ENCODE results near the gene RGPD3.
"Not testable (repeated sequence)": the region's sequence is repeated elsewhere in the genome, so short reads cannot be mapped to it uniquely, and the experiment has no call there.

Gene RGPD3

DNA sequence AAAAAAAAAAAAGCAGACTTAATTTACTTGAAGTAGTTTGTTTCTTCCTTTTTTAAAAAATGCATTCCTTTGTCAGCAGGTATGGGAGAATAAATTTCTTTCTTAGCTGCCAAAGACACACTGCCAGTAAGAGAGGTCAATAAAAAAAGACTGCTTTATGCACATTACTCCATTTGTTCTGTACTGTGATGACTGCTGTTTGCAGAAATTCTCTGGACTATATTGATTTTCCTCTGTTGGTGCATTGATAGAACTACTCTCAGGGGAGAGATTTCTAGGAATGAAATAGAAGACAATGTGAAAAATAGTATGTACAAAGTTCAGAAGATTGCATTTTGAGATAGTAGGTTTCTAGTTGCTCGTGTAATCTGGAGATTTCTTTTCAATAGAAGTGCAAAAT is 11.3 kb upstream of the RGPD3 start:
- not testable (repeated sequence) for DNase-seq (ENCODE audit: low read depth)

GRCh38 chr2:106477647-106478046 is 9.4 kb upstream of the RGPD3 start:
- DNase-seq (ENCODE audit: low read depth) = not testable (repeated sequence)

DNA sequence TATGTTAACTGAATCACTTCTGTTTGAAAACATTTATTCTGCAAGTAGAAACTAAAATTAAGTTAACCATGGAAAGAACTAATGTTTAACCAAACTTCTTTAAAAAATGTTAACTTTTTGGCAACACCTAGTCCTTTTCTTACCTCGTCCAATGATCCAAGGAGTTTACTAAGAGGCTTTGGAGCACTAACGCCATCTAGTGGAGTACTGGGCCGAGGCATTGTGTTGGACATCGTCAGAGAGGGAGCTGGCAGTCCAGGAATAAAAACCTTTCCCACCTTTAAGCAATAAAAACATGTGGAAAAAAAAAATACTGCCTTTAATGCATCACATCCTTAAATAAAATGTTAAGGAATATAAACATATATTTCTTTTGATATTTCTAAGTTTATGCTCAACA is 2.4 kb upstream of the RGPD3 start:
- not testable (repeated sequence) for DNase-seq (ENCODE audit: low read depth)

DNA sequence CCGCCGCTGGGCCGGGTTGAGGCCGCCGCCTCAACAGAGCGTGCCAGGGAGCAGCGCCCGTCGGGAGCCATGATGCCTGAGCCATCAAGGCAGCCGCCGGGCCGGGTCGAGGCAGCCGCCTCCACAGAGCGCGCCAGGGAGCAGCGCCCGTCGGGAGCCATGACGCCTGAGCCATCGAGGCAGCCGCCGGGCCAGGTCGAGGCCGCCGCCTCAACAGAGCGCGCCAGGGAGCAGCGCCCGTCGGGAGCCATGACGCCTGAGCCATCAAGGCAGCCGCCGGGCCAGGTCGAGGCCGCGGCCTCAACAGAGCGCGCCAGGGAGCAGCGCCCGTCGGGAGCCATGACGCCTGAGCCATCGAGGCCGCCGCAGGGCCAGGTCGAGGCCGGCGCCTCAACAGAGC is 697 bp downstream of the RGPD3 start:
- not testable (repeated sequence) for DNase-seq (ENCODE audit: low read depth)

- not testable (repeated sequence) for DNase-seq (ENCODE audit: low read depth)
These were observed 6.3 kb downstream of the RGPD3 start for GRCh38 chr2:106461882-106462281.

DNA sequence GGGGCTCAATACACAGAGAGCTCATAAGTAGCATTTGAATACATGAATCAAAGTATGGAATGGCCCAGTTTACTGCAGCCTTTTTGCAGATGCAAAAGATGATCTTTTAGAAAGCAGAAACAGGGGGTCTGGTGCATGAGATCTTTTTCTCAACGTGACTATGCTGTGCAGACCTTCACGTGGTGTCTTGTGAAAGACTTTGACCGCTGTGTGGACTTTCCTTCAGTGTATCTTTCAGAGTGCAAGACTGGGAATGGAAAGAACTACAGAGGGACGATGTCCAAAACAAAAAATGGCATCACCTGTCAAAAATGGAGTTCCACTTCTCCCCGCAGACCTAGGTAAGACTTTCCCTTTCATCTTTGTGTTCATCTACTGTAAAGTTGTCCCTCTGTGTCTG is 77.5 kb downstream of the RGPD3 start:
- not testable (repeated sequence) for DNase-seq (ENCODE audit: low read depth)

GRCh38 chr2:106388814-106389410 is 79.3 kb downstream of the RGPD3 start:
- DNase-seq (ENCODE audit: low read depth) = not testable (repeated sequence)

DNA sequence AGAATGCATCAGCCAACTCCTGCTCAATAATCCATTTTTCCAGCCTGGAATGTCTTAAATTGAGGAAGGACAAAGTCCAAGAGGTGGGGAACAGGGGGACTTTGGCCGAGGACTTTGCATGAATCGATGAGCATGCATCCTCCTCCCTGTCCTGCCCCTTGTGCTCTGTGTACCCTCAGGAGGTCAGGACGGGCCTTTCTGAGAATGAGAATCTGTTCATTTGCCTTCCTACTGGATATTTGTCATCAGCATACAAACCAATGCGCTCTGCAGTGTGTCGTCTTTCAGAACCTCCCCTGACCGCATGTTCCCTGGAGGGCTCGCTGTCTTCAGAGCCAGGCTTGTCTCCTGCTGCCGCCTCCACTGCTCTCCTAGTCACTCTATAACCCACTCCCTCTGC is 83.7 kb downstream of the RGPD3 start:
- not testable (repeated sequence) for DNase-seq (ENCODE audit: low read depth)

DNA sequence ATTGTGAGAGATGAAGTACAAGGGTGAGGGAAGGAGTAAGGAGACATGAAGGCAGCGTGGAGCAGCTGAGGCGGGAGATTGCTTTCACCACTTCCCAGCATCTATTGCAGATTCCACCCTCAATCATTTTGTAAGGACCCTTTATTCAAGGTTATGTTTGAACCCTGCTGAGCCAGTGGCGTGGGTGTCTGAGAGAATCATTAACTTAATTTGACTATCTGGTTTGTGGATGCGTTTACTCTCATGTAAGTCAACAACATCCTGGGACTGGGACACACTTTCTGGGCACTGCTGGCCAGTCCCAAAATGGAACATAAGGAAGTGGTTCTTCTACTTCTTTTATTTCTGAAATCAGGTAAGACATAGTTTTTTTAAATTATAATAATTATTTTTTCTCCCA is 86.3 kb downstream of the RGPD3 start:
- not testable (repeated sequence) for DNase-seq (ENCODE audit: low read depth)

GRCh38 chr2:106379567-106379966 is 88.6 kb downstream of the RGPD3 start:
- not testable (repeated sequence) for DNase-seq (ENCODE audit: low read depth)

- DNase-seq (ENCODE audit: low read depth) = not testable (repeated sequence)
These were observed 99.0 kb downstream of the RGPD3 start for GRCh38 chr2:106369182-106369581.

GRCh38 chr2:106366204-106366885 is 101.9 kb downstream of the RGPD3 start:
- no peak for DNase-seq (ENCODE audit: low read depth)

GRCh38 chr2:106363791-106364190 is 104.4 kb downstream of the RGPD3 start:
- DNase-seq (ENCODE audit: low read depth) = no peak

GRCh38 chr2:106362789-106363188 is 105.4 kb downstream of the RGPD3 start:
- DNase-seq (ENCODE audit: low read depth) = no peak

GRCh38 chr2:106359512-106359911 is 108.7 kb downstream of the RGPD3 start:
- DNase-seq (ENCODE audit: low read depth) = no peak

GRCh38 chr2:106358521-106358920 is 109.7 kb downstream of the RGPD3 start:
- DNase-seq (ENCODE audit: low read depth) = no peak

GRCh38 chr2:106358081-106358480 is 110.1 kb downstream of the RGPD3 start:
- no peak for DNase-seq (ENCODE audit: low read depth)

GRCh38 chr2:106356291-106356690 is 111.9 kb downstream of the RGPD3 start:
- no peak for DNase-seq (ENCODE audit: low read depth)

DNA sequence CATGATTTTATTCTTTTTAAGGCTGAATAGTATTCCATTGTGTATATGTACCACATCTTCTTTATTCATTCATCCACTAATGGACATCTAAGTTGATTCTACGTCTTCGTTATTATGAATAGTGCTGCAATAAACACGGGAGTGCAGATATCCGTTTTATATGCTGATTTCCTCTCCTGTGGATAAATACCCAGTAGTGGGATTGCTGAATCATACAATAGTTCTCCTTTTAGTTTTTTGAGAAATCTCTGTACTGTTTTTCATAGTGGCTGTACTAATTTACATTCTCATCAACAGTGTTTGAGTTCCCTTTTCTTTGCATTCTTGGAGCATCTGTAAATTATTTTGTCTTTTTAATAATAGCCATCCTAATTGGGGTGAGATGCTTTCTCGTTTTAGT is 114.5 kb downstream of the RGPD3 start:
- DNase-seq (ENCODE audit: low read depth) = no peak

DNA sequence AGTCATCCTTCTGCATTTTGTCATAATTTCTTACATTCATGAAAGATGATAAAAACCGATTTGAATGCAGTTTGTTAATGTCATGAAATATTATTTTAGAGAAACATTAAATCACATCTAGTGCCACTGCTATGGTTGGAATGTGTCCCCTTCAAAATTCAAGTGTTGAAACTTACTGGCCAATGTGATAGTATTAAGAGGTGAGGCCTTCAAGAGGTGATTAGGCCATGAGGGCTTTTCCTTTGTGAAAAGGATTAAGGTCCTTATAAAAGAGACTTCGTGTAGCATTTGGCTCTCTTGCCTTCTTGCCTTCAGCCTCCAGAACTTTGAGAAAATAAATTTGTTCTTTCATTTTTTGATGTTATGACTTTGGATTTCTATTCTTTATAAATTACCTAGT is 117.2 kb downstream of the RGPD3 start:
- DNase-seq (ENCODE audit: low read depth) = no peak

DNA sequence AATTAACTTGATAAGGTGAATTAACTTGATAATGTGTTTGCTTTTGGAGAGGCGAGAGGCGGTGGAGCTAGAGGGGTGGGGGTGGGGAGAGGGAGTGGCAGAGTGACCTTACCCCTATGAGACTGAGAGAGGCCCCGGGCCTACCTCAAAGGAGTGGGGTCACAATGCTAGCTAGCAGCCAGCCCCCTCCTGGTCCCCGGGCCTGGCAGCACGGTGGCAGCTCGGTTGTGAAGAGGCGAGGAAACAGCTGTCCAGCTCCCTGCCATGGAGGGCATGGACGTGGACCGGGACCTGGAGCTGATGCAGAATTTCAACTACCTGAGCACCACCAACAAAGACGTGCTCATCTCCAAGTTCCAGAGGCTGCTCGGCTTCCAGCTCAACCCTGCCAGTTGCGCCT is 123.9 kb downstream of the RGPD3 start:
- no peak for DNase-seq (ENCODE audit: low read depth)

GRCh38 chr2:106343274-106343673 is 124.9 kb downstream of the RGPD3 start:
- DNase-seq (ENCODE audit: low read depth) = no peak

GRCh38 chr2:106342831-106343251 is 125.4 kb downstream of the RGPD3 start:
- DNase-seq (ENCODE audit: low read depth) = no peak

- DNase-seq (ENCODE audit: low read depth) = no peak
These were observed 126.5 kb downstream of the RGPD3 start for GRCh38 chr2:106341666-106342065.

Data from iris pigment epithelial cell (primary cell).